Upper lobe of right lung (tissue), 1 donor: Measurements from ENCODE around the gene PPP2R3A. TPM values are rescaled to one million over a fixed set of nuclear protein-coding genes. Genes with fewer than 3 reads are reported as not detected.
A peak's percentile ranks its signal among the peaks of the same experiment; 100 is the strongest.

ENCODE experiments used
- ATAC-seq: fragments of 200-7000 bp; cut with Tn5 transposase; one replicate; pipeline ENCODE4 v1.9.1; 2020; ENCODE audit warnings: mild to moderate bottlenecking, moderate library complexity
- DNase-seq: peaks from one replicate; pipeline ENCODE4 v3.0.0-alpha.2; 2020
- H3K27ac ChIP-seq: fragments of 200-600 bp; one replicate; pipeline ENCODE4 v1.8.0; 2022
- H3K27me3 ChIP-seq: fragments of 200-600 bp; one replicate; pipeline ENCODE4 v1.8.0; 2022; ENCODE audit warnings: mild to moderate bottlenecking
- H3K36me3 ChIP-seq: fragments of 200-600 bp; one replicate; pipeline ENCODE4 v1.8.0; 2022
- H3K4me1 ChIP-seq: fragments of 200-600 bp; one replicate; pipeline ENCODE4 v1.8.0; 2022
- H3K4me3 ChIP-seq: fragments of 200-600 bp; one replicate; pipeline ENCODE4 v1.8.0; 2022; ENCODE audit warnings: mild to moderate bottlenecking
- H3K9me3 ChIP-seq: fragments of 200-600 bp; one replicate; pipeline ENCODE4 v1.8.0; 2022
- intact Hi-C: fragments of 100-400 bp; cut with DNase I; formaldehyde crosslinking; loops from one replicate; pipeline ENCODE4 v1.11.0; 2022
- total RNA-seq: library from RNA; stranded (reverse); fragmentation: NEBNext Ultra II Directional; extraction: Animal tissue kit (Norgen Biotek cat#: 25700); gene quantifications from one replicate; pipeline ENCODE4 v1.2.1, GENCODE V29; 2021
- TF ChIP-seq, protein P1 (sequence below): fragments of 200-600 bp; IDR thresholded peaks from one replicate; pipeline ENCODE4 v1.8.0; 2022; ENCODE audit warnings: antibody characterized with exemption
- donor health status: DM: no; HTN: yes; CAD: no; lungs with severe emphysema.

PPP2R3A gene
- total RNA-seq, 1 donor from 2014 or later: 7.4 TPM

DNA sequence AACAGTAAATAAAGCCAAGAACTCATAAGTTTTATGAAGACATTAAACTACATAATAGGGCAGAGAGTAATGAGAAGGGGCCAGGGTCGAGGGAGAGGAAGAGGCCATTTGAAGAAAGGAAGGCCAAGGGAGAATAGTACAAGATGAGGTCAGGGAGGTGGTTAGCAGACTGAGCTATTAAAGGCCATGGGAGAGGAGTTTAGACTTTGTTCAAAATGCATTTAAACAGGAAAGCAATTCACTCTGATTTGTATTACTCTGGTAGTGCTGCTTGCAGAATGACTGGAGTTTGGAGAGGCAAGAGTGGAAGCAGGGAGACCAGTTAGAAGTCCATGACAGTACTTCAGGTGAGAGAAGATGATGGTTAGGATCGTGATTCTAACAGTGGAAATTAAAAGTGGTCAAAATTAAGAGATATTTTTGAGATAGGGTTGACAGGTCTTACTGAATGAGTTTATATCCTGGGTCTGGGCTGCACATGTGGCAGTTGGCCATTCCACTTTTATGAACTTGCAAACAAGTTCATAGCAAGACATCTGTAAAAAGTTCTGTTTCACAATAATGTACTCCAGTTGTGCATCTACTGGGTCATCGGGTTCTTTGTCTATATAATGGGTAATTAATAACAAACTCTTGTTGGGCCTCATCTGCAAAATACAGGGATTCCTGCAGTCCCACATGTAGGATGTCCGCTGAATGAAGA is 16.3 kb downstream of the PPP2R3A start:
- Histone ChIP-seq H3K27ac (no peak overlapping the region), H3K27me3 (no peaks in the 10 kb centered on the region), H3K4me3 (no peak overlapping the region), H3K36me3 (no peaks in the 10 kb centered on the region), H3K9me3 (no peaks in the 10 kb centered on the region), H3K4me1 (no peaks in the 10 kb centered on the region)
- no peak for ATAC-seq
- intact Hi-C loops: no loop called here
- DNase-seq: no peak
- TF ChIP-seq, protein P1, sequence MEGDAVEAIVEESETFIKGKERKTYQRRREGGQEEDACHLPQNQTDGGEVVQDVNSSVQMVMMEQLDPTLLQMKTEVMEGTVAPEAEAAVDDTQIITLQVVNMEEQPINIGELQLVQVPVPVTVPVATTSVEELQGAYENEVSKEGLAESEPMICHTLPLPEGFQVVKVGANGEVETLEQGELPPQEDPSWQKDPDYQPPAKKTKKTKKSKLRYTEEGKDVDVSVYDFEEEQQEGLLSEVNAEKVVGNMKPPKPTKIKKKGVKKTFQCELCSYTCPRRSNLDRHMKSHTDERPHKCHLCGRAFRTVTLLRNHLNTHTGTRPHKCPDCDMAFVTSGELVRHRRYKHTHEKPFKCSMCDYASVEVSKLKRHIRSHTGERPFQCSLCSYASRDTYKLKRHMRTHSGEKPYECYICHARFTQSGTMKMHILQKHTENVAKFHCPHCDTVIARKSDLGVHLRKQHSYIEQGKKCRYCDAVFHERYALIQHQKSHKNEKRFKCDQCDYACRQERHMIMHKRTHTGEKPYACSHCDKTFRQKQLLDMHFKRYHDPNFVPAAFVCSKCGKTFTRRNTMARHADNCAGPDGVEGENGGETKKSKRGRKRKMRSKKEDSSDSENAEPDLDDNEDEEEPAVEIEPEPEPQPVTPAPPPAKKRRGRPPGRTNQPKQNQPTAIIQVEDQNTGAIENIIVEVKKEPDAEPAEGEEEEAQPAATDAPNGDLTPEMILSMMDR: no peak

DNA sequence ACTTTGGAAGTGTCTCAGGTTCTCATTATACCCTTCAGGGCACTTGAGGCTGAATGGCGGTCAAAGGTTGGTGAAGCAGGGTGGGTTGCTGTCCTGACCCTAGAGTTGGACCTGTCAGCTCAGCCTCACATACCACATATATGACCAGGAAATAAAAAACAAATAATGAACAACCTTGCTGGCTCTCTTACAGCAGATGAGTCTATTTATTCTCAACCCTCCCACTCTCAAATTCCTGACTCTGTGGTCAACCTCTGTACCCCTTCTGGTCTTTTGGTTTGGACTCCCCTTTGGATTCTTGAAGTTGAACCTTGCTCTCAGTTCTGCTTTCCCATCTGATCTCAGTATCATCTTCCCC is 16.9 kb downstream of the PPP2R3A start:
- no peaks in the 10 kb centered on the region for H3K36me3 ChIP-seq
- TF ChIP-seq, protein P1: no peak
- DNase-seq: no peak
- H3K27ac ChIP-seq: no peak overlapping the region
- intact Hi-C loops: no loop called here
- no peaks in the 10 kb centered on the region for H3K4me1 ChIP-seq
- no peak overlapping the region for H3K4me3 ChIP-seq
- H3K9me3 ChIP-seq: no peaks in the 10 kb centered on the region
- ATAC-seq: no peak
- H3K27me3 ChIP-seq: no peaks in the 10 kb centered on the region

GRCh38 chr3:135982922-135983581 is 17.5 kb downstream of the PPP2R3A start:
- Histone ChIP-seq H3K36me3 (no peaks in the 10 kb centered on the region), H3K27me3 (no peaks in the 10 kb centered on the region), H3K4me3 (no peak overlapping the region), H3K9me3 (no peaks in the 10 kb centered on the region), H3K27ac (no peak overlapping the region), H3K4me1 (no peaks in the 10 kb centered on the region)
- intact Hi-C loops: no loop called here
- DNase-seq: no peak
- TF ChIP-seq, protein P1: no peak
- no peak for ATAC-seq

DNA sequence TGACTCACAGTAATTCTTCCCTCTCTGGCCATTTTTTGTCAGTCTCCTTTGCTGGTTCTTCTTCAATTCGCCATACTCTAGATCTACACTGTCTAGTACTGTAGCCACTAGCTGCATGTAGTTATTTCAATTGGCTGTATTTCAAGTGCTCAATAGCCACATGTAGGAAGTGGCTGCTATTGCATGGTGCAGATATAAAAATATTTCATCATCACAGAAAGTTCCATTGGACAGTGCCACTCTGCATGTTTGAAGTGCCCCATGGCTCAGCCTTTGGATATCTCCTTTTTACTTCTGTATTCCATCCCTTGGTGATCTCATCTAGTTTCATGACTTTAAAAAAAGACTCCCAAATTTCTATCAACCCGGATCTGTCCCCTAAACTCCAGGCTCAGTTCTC is 22.1 kb downstream of the PPP2R3A start:
- no peaks in the 10 kb centered on the region for H3K4me1 ChIP-seq
- peak; percentile 50 for ATAC-seq
- H3K27ac ChIP-seq: no peak overlapping the region
- TF ChIP-seq, protein P1: no peak
- no peaks in the 10 kb centered on the region for H3K27me3 ChIP-seq
- no peaks in the 10 kb centered on the region for H3K9me3 ChIP-seq
- H3K36me3 ChIP-seq: no peaks in the 10 kb centered on the region
- no peak for DNase-seq
- intact Hi-C loops: no loop called here
- no peak overlapping the region for H3K4me3 ChIP-seq

DNA sequence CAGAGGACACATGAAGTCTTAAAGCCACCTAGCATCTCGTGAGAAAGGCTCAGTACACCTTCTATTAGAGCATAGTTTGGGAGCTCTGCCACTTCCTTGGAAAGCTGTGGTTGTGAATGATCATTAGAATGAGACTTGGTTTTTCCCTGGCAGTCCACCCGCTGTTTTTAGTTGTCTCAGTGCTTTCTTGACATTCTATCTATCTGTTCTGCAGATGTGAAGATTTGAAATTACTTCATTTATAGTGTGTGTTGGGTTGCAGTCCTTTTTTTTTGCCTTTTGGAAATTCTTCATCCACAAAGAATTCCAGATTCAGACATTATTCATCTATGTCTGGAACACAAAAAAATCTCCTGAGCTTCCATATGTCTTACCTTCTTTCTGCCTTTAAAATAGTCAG is 23.7 kb downstream of the PPP2R3A start:
- no peak for DNase-seq
- H3K4me3 ChIP-seq: no peak overlapping the region
- H3K4me1 ChIP-seq: no peaks in the 10 kb centered on the region
- no peak for ATAC-seq
- intact Hi-C loops: no loop called here
- H3K36me3 ChIP-seq: no peaks in the 10 kb centered on the region
- no peaks in the 10 kb centered on the region for H3K9me3 ChIP-seq
- no peak overlapping the region for H3K27ac ChIP-seq
- H3K27me3 ChIP-seq: no peaks in the 10 kb centered on the region
- TF ChIP-seq, protein P1: no peak
